GM12873 (cell line): Measurements from ENCODE around the gene TRPM6.

Experiments
- TF ChIP-seq, protein P1 (sequence below): IDR thresholded peaks from 2 replicates; pipeline ENCODE4 v1.5.1; 2012; ENCODE audit warnings: low read depth, mild to moderate bottlenecking, moderate library complexity, low read length, control low read depth; ENCODE audit not compliant: insufficient read depth; ENCODE audit errors: missing control alignments

TRPM6 gene

DNA sequence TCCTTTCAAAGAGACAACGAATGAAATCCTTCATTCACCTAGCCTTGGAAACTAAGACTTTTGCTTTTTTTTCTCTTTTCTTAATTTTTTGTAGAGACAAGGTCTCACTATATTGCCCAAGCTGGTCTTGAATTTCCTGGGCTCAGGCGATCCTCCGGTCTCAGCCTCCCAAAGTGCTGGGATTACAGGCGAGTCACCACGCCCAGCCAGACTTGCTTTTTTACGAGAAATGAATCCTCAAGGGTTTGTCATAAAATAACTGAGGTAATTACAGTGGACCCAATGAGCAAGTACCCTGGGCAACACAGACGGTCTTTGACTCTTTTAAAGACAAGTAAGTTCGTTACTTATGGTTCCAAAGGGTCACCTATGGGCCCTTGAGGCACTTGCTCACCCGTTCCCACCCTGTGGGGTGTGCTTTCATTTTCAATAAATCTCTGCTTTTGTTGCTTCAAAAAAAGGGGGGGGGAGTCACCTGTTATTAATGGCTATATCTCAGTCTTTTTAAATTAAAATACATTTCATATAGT lies 70.4 kb downstream of the TRPM6 start:
- TF ChIP-seq, protein P1, sequence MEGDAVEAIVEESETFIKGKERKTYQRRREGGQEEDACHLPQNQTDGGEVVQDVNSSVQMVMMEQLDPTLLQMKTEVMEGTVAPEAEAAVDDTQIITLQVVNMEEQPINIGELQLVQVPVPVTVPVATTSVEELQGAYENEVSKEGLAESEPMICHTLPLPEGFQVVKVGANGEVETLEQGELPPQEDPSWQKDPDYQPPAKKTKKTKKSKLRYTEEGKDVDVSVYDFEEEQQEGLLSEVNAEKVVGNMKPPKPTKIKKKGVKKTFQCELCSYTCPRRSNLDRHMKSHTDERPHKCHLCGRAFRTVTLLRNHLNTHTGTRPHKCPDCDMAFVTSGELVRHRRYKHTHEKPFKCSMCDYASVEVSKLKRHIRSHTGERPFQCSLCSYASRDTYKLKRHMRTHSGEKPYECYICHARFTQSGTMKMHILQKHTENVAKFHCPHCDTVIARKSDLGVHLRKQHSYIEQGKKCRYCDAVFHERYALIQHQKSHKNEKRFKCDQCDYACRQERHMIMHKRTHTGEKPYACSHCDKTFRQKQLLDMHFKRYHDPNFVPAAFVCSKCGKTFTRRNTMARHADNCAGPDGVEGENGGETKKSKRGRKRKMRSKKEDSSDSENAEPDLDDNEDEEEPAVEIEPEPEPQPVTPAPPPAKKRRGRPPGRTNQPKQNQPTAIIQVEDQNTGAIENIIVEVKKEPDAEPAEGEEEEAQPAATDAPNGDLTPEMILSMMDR, result no peak

DNA sequence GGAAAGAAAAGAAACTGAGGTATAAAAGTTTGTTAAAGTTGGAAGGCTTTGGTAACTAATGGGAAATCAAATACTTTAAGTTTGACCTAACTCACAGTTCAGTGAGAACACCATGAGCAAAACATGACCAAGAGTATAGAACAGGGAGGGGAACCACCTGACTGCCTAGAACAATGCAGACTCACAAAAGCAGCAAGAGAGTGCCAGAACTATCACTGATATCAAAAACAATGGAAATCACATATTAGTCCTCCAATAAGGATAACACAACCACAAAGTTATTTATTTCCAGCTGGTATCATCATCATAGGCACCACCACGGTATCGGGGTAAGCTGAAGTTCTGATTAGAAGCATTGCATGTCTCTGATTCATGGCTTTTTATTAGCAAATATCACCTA lies 77.5 kb downstream of the TRPM6 start:
- TF ChIP-seq, protein P1, result no peak

DNA sequence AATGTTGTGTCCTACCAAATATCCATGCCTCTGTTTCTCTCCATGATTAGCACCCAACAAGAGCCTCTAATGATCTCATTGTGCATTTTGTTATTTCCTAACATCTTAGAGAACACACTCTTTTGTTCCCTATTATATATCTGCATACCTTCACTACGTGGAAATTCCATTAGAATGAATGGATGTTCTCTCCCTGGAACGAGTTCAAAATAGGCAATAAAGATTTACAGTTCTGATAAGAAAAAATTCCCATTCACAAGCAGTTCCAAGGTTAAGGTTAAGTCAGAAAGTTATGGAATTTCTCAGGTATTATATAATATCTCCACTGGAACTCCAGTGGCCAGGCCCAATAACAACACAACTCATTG lies 83.7 kb downstream of the TRPM6 start:
- TF ChIP-seq, protein P1, result no peak

DNA sequence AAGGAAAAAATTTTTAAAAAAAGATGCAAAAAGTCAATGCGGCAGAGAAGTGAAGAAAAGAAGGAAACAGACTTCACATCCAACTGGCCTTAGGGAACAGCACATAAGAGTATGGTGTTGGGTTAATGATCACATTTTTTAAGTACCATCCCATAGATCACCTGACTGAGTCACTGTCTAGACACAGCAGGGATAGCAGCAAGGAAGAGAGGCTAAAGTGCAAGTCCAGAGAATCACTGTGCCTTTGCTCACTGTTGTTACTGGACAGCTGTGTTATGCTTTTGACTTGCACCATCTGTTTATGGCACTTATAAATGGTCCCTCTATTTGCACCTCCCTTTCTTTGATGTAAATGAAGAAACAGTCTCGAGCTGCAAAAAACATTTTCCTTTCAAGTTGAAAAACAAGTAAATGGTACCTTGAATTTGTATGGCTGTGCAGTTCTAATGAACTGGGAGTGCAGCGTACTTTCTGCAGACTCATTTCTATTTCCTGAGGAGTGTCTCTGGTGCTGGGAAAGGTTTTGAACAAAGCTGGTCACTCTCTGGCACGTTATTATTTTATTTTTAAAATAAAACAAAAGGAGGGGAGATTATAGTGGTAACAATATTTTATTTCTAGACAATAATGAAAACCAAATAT lies 84.2 kb downstream of the TRPM6 start:
- TF ChIP-seq, protein P1, result no peak

DNA sequence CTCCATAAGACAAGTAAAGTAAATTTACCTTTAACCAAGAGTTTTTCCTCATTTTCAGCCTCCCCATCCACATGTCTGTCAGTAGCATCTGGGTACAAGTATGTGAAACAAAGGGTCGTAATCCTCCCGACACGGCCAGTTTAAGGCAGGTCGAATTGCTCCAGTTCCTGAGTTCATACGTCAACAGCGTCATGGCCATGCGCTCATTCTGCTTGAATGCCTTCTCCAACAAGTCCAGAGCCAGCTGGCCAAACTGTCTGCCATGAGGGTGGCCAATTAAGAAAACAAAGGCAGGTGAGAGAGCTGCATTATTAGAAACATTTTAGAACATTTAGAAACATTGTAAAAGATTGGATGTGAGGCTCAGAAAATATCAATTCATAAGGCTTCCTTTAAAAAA lies 87.5 kb downstream of the TRPM6 start:
- TF ChIP-seq, protein P1, result no peak

DNA sequence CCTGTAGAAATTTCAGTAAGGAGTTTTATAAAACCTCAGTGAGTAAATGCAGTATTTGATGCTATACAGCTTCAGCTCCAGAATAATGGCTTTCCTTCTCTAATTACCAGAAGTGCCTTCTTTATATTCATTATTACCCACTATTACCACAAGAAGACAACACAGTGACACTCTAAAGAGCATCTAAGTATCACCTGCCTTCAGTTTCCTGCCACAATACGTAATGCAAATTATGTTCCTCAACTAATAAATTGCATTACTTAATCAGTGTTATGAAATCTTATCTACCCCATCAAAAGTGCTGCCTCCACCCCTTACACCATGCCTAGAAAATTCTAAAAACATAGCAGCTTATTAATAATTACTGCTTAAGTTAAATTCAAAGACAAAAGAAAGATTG lies 91.9 kb downstream of the TRPM6 start:
- TF ChIP-seq, protein P1, result no peak

DNA sequence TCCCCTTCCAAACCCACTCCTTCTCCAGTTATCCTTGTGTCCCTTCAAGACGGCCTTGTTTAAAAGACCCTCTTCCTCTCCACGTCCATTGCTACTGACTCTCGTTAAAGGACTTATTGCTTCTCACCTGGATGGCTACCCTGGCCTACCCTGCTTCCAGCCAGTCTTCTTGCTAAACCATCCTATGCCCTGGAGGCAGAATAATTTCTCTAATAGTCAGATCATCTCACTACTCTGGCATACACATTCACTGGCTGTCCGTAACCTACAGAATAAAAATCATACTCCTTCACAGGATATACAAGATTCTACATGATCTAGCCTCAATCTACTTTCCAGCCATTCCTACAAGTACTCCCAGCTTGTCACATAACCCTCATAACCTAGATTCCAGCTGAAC lies 92.6 kb downstream of the TRPM6 start:
- TF ChIP-seq, protein P1, result no peak

DNA sequence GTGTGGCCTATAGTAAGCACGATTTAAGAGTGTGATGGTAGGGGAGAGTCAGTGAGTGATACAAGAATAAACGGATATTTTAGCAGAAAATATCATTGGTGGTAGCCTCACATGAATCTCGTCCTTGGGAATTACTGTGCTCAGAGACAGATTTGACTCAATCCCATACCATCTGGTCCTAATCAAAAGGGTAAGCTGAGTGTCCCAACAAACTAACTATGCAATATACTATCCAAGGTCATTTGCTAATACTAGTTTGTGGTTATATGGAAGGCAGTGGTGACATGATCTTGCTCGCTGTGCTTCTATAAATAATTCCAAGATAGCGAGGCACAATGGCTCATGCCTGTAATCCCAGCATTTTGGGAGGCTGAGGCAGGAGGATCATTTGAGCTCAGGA lies 103.2 kb downstream of the TRPM6 start:
- TF ChIP-seq, protein P1, result no peak
